ENCODE data around the gene MB21D2.

- TF ChIP-seq SIN3A (IDR thresholded peaks at IDR 0.05; ENCODE audit: borderline replicate concordance, insufficient read depth, low read length) (no peak), POLR2AphosphoS5 (IDR thresholded peaks at IDR 0.05; ENCODE audit: low read depth, low read length) (no peak), TAF1 (IDR thresholded peaks at IDR 0.05; ENCODE audit: borderline replicate concordance, insufficient read depth, low read length) (no peak)
- TF ChIP-seq, protein P1, sequence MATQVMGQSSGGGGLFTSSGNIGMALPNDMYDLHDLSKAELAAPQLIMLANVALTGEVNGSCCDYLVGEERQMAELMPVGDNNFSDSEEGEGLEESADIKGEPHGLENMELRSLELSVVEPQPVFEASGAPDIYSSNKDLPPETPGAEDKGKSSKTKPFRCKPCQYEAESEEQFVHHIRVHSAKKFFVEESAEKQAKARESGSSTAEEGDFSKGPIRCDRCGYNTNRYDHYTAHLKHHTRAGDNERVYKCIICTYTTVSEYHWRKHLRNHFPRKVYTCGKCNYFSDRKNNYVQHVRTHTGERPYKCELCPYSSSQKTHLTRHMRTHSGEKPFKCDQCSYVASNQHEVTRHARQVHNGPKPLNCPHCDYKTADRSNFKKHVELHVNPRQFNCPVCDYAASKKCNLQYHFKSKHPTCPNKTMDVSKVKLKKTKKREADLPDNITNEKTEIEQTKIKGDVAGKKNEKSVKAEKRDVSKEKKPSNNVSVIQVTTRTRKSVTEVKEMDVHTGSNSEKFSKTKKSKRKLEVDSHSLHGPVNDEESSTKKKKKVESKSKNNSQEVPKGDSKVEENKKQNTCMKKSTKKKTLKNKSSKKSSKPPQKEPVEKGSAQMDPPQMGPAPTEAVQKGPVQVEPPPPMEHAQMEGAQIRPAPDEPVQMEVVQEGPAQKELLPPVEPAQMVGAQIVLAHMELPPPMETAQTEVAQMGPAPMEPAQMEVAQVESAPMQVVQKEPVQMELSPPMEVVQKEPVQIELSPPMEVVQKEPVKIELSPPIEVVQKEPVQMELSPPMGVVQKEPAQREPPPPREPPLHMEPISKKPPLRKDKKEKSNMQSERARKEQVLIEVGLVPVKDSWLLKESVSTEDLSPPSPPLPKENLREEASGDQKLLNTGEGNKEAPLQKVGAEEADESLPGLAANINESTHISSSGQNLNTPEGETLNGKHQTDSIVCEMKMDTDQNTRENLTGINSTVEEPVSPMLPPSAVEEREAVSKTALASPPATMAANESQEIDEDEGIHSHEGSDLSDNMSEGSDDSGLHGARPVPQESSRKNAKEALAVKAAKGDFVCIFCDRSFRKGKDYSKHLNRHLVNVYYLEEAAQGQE (IDR thresholded peaks at IDR 0.05; ENCODE audit: insufficient read depth in 1 of 2, low read depth in 2 of 2, low read length in 2 of 2), result no peak
Observed at GRCh38 chr3:192830291-192831110, 87.2 kb downstream of the MB21D2 start.
